Dermis microvascular lymphatic vessel endothelial cell (primary cell): ENCODE data around the gene BRD4. TPM values are rescaled to one million over a fixed set of nuclear protein-coding genes. Genes with fewer than 3 reads are reported as not detected.

ENCODE experiments used
- DNase-seq, 2 donors: peaks; one replicate each; pipeline versions ENCODE4 v3.0.0 to v3.0.0-alpha.2; 2010; ENCODE audit warnings: low read depth in 2 of 2
- total RNA-seq: library from RNA; depleted of rRNA; stranded (reverse); fragments of >200 nt; gene quantifications from 2 replicates; pipeline ENCODE4 v1.2.1, GENCODE V29; 2014

The BRD4 gene
- total RNA-seq, 1 donor from 2014 or later: 7.4 TPM

DNA sequence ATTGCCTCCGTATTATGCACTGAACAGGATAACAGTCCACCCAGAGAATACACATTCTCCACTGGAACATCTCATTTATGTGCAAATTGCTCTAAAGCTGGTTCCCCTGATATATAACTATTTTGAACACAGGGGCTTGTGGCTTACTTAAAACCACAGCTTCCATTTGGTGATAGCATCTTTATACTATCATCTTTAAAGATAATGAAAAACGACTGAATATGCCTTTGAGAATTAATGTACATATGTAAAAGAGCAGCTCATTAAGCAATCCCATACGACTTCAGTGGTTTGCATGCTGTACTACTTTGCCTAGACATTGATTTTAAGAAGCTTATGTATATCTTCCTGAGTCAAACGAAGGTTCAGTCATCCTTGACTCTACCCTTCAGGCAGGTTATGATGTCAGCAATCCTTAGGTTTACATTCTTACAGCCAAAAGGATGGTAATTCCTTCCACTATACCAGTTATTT lies 40.8 kb downstream of the BRD4 start:
- no peak for DNase-seq

DNA sequence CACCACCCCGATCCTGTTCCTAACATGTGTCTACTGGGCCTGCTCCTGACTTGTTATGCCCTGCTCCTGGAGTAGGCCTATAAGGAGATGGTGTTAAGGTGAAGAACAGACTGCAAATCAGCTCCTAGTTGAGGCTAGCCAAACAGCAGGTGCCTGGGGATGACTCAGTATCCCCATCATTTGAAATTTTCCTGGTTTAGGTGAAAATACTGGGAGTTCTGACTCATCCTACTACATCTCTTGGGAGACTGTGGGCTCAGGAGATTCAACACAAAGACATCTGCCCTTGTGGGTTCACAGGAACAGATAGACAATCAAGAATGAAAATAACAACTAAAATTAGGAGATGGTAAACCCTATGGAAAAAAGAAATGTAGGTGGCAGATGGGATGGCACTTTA lies 41.2 kb downstream of the BRD4 start:
- no peak for DNase-seq

DNA sequence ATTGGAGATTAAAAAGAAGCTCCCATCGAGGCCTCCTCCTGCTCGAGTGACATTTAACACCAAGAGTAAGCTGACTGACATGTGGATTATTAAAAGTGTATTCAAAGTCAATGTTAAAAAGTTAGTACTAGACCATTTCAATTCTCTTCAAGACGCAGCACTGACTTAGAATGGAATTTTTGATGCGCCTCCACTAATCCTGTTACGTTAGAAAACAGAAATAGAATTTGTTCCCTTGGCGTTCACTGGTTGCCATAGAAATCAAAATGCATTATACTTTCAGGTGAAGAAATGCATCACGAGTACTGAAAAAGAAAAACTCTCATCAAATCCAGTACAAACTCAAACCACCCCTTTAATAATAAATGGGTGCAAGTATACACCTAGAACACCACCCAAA lies 42.2 kb downstream of the BRD4 start:
- DNase-seq: no peak

DNA sequence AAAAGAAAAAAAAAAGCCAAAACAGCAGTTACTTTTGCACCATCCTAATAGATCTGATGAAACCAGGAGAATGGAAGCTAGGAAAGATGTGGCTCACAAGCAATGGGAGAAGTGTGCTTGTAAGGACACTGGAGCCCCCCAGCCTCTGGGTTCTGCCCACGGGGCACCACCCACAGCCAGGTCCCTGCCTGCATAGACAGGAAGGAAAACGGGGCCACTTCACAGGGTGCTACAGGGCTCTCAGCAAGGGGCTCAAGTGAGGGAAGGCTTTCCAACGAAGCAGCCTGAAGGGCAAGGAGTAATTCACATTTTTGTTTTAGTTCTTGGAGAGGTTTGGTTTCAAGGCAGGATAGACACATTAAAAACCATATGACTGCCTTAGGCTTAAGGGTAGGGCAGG lies 42.7 kb downstream of the BRD4 start:
- DNase-seq: no peak

DNA sequence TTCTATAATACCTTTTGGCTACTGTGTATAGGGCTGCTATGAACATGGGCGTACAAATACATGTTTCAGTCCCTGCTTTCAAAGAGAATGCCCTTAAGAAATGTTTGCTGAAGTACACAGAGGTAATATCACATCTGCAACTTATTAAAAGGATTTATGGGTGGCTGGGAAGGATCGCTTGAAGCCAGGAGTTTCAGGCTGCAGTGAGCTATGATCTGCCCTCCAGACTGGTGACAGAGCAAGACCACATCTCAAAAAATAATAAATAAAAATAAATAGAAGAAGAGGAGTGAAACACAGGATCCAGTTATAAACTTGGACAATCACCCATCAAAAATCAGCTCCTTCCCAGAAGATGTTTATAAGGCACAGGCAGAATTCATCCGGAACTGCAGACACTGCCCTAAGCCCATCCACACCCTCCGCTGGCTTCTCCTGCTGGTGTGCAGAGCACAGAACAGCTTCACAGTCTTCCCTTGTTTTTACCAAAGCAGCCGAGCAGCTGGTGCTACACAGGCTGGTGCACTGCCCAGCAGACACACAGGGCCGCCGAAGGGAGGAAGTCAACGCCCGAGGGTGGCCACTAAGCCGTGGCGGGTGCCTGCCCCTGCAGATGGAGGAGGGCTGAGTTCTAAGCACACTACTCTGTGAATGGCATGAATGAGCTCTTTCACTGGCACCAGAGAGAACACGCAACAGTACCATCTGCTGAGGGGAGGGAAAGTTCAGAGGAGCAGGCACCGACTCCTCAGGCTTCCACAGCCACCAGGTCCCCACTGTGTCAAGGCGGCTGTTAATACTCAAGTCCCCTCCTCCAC lies 44.0 kb downstream of the BRD4 start:
- DNase-seq: peak in 1 of 2 donors; percentile 32

DNA sequence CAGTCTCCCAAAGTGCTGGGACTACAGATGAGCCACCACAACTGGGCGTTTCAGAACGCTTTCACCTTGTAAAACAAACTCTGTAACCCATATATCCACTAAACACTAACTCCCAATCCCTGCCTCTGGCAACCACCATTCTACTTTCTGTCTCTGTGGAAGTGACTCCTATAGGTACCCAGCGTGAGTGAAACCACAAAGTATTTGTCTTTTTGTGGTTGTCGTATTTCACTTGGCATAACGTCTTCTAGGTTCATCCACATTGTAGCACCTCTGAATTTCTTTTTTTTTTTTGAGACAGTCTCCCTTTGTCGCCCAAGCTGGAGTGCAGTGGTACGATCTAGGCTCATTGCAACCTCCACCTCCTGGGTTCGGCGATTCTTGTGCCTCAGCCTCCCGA lies 44.8 kb downstream of the BRD4 start:
- DNase-seq: no peak

DNA sequence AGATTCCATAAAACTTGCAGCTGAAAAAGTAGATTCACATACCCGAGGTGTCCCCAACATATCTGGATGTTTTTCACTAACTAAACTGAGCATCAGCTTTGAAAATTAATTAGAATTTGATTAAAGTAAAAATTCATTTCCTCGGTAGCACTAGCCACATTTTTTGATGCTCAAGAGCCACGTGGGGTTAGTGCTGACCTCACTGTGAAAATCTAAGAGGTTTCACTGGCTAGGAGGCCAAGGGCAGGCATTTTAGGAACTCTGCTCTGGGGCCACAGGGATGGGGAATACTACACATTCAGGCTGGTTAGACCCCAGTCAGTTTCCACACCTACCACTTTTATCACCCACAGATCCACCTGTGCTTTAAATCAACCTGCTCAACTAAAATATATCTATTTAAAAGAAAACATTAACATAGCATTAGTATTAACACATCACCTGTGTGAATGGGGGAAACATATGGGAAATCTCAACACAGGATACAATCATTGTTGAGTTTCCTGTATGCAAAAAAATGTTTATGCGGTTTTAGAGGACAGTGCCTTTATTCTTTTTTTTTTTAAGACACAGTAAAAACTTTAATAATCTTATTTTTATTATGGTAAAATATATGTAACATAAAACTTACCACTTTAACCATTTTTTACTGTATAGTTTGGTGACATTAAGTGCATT lies 45.5 kb downstream of the BRD4 start:
- peak in 1 of 2 donors; percentile 54 for DNase-seq

DNA sequence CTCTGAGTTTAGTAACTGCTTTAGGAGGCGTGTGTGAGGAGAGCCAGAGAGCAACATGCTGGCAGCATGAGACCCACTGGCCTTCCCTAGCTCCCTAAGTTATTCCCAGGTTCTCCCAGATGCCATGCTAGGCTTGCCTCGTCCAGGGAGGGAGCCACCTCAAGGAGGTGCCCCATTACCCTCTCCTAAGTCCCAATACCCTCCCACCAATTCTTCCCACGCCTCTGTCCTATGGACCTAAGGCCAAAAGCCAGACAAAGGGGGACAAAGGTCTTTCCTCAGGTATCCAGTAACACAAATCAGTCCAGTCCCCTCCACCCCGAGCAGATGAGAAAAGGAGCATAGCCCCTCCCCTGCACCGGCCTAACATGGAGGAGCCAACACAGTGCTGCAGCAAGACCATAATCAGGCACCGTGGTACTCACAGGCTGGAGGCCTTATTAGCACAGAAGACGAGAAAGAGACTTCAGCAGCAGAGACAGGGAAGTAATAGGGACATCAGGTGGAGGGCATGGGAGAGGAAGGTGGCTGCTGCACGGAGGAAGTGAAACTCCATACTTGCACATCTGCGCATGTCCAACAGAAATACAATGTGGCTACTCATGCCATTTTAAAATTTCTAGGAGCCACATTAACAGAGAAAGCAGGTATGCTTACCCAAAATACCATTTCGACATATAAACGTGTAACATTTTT lies 46.3 kb downstream of the BRD4 start:
- no peak for DNase-seq

DNA sequence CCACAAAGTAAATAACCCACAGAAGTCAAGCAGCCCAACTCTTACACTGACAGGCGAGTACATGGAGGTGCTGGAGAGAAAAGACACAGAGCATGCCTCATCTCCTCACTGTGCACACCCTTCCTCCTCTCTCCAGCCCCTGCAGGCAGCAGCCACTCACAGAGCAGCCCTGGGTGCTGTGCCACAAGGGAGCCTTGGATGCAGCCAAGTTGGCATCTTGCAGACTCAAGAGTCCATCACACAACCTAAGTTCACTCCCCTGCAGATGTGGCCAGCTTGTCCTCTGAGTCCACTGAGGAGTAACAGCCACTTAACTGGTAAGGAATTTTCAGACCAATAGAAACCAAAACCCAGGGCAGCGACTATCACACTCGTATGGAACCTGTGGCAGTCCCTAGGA lies 47.4 kb downstream of the BRD4 start:
- no peak for DNase-seq

DNA sequence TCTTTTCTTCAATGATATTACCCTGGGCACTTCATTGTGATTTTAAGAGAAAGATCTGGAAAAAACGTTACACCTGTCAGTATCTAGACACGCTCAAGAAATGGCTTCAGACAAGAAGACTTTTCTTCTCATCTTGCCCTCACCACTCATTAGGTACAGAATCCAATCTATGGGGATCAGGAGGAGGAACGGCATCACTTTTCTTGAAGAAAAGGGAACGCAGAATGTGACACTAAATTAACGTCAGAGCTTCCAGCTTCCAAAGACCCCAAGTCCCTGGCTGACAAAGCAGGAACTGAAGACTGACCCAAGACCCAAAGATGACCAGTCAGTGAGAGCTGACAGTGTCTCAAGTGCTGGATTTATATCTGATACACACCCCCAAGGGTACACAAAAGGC lies 48.2 kb downstream of the BRD4 start:
- DNase-seq: no peak

DNA sequence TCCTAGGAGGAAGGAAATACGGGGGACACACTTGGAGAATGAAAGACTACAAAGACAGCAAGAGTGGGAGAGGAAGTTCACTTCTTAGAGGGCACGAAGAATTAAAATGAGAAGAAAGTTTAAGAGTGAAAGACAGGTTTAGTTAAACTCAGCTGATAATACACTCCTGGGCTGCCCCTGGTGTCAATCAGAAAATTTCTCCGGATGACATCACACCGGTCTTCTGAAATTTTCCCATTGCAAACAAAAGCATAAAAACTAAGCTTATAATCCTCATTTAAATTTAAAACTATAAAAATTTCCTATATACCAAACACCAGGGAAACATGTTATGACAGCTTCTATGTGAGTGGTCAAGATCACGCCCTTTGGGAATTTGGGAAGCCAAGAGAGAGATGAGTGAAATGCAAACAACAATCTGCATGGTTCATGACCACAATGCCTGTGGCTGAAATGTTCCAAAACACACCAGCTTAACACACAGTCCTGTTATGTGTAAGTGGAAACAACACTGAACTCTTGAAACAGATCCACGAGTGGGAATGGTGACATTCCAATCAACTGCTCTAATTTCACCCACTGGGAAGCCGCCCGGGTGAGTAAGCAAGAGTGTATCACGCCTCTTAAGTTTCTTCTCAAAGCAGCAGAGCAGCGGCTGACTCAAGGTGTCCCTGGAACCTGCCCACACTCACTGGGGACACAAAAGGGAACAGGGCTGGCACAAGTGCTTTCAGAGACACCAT lies 49.0 kb downstream of the BRD4 start:
- peak in 1 of 2 donors; percentile 19 for DNase-seq

DNA sequence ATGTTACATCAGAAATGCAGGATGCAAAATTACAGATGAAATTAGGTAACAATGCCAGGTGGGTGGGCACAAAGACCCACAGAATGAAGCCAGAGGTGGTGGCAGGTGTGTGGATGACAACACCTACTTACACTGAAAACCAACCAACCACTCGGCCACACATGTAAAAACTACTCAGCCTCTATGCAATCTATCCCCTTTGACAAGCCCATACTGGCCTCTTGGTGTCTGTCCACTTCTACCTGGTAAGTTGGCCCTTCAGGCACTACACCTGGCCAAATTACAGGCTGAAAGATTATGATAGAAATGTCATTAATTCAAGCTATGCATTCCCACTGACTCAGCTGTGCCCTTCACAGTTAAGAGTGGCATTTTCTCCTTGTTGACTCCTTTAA lies 50.0 kb downstream of the BRD4 start:
- no peak for DNase-seq

DNA sequence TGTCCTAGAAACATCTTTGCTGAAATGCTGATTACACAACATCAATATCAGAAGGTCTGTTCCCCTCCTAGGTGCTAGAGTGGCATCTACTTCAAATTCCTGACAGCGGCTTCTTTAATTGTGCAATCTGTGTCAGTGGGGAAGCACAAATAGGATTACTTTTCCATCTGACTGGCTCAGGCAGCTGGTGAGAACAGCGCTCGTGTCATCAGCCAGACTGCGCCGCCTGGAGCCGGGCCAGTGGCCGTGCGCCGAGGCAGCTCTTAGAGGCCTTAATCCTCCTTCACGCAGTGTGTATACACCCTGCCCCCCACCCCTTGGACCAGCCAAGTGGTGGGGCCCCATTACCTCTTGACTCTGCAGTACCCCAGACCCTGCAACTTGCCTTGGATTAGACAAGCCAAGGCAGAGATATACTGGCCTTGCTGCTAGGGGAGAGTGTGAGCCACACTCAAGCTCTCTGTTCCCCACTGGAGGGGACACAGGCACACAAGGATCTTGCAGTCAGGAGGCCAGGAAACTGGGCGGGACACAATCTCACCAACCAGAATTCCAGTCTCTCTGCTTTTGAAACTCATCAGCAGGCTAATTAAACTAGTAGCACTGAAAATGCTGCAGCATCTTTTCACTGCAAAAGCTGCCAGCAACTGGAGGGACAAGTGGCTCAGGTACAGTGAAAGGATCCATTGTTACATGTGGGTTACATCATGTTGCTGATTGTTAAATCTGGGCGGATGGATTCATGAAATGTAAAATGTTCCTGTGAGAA lies 51.2 kb downstream of the BRD4 start:
- peak in 1 of 2 donors; percentile 68 for DNase-seq

DNA sequence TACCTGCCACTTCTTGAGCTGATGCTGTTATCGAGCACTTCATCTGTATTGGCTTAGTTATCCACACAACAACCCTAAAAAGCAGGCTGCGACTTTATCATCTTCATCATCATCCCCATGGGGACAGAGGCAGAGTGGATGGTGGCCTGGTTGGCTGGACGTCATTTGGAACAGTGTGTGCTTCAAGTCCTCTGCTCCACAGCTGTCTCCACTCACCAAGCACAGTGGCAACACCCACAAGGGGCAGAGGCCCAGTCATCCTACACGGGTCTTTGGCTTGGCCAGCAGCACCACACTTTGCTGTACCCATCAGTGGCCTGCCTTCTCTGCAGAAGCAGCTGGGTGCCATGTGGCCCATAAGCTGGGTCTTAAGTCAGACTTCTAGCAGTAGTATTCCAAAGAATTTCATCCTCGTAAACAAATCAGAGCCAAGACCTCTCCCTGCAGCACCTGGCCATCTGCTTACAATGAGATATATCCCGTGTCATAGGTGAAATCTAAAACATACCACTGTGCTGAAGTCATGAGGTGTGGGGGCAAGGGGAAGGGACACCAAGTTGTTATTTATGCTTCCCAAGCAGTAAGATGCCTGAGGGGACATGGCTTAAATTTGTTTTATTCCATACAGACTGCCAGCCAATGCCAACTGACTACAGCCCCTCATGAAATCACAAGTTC lies 52.2 kb downstream of the BRD4 start:
- DNase-seq: no peak

DNA sequence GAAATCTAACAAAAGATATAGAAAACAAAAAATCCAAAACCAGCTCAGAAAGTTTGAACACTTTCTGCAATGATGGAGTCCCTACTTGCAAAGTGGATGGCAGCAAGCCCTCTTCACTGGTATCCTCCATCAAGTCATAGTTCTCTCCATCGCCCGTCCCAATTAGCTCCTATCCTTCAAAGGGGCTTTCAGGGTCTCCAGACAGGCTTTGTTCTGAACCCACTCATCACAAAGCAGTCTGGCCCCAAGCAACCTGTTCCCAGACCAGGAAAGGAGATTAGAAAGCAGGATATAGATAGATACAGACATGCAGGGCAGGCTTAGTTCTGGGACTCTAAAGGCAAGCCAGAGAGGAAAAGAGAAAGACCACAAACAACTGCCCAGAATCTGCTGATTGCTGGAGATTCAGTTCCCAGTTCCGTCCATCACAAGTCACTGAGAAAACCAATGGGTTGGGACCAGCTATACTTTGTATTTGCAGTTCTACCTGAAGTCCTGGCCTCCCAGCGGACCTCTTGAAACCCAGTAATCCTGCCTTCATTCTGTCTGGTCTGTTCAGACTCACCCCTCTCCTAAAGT lies 52.9 kb downstream of the BRD4 start:
- DNase-seq: no peak

DNA sequence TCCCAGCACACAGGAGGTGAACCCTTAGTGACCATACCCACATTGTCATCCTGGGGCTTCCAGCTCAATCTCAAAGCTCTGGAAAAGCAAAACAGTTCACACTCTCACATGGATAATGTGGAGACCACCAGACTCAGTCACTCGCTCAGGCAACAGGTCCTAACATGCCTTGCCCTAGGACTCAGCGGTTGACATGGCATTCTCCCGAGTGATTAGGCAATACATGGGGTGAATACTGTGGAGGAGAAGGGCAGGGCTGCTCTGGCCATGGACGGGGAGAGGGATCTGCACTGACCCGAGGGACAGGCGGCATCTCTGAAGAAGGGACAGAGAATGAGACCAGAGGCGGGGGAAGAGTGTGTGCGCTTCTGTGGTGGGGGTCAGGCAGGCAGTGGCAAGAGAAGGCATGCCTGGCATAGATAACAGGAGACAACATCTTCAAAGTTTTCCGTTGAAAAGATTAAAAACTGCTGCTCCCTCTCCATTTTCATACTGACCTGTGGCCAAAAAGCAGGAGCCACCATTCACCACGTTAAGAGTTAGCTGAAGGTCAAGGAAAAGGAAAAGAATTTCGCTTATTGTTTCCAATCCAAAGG lies 55.6 kb downstream of the BRD4 start:
- no peak for DNase-seq

DNA sequence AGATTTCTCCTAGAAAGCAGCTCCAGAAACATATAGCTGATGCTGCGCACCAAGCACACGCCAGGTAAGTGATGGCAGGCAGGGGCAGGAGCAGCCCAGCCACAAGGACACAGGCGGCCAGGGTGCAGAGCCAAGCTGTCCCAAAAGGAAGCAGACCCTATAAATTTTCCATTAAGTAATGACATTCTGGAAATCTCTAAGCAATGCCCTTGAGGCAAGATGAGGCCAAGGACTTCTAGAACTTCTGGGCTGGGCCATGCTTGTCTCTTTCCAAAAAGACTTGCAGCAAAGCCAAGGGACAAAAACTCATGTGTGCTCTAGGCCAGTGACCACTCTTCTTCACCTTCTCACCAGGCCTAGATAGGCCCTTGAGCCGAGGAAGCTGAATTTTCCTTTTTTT lies 57.9 kb downstream of the BRD4 start:
- no peak for DNase-seq

DNA sequence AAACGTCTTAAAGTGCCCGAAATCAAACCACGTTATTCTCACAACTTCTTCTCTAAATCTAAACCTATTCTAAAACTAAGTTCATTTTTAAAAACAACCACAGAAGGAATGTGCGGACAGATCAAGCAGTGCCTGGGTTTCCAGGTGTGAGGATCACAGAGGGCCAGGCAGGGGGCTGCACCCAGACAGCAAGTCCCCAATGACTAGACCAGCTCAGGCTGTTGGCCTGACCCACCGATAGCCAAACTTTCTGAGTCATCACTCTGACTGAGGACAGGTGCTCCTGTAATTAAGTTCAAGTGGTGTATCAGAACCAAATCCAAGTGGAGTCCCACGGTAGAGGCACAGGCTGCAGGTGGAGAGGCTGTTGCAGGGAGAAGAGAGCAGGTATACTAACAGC lies 62.5 kb downstream of the BRD4 start:
- DNase-seq: no peak

DNA sequence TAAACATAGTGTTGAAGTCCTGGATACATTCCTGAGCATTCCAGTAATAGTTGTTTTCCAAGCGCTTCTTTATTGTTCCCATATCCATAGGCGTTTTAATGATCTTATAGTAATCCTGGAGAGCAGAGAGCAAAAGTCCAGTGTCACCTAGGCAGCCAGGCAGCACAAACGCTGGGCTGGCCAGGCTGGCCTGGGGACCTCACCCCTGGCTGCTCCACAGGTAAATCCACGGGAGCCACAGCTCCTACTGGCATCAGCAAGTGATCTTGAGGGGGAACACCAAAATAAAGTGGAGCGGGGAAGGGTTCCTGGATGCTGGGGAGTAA lies 63.4 kb downstream of the BRD4 start:
- DNase-seq: no peak
